ENCODE data around the gene LRRC72. TPM values are rescaled to one million over a fixed set of nuclear protein-coding genes. Genes with fewer than 3 reads are reported as not detected.

Gene LRRC72
- total RNA-seq, 2 donors from 2014 or later, result not detected

- H3K9me3 ChIP-seq (ENCODE audit: control insufficient read depth, low read length), result no peaks in the 10 kb centered on the region
- H3K9ac ChIP-seq (ENCODE audit: extremely low read depth, low read length, poor library complexity, severe bottlenecking), result no peak overlapping the region
- no peak for DNase-seq
- H3K27me3 ChIP-seq (ENCODE audit: control insufficient read depth, insufficient read depth, low read length, poor library complexity, severe bottlenecking), result no peaks in the 10 kb centered on the region
- H3K36me3 ChIP-seq (ENCODE audit: control insufficient read depth, insufficient read depth, low read length), result peaks cover 37% of the 10 kb centered on the region
- H3K27me3 Mint-ChIP-seq (ENCODE audit: insufficient read depth), result no peaks in the 10 kb centered on the region
- H3K27ac ChIP-seq (ENCODE audit: low read depth, low read length), result no peak overlapping the region
- peaks cover 11% of the 10 kb centered on the region for H3K4me1 Mint-ChIP-seq
- H3K9me3 Mint-ChIP-seq, result no peaks in the 10 kb centered on the region
- H3K4me3 ChIP-seq (ENCODE audit: low read length), result no peak overlapping the region
- H3K36me3 Mint-ChIP-seq (ENCODE audit: low read depth), result peaks cover 31% of the 10 kb centered on the region
- H3K27ac Mint-ChIP-seq, result no peak overlapping the region
- H3K4me3 Mint-ChIP-seq, result no peak overlapping the region
- WGBS, 2 experiments (ENCODE audit: insufficient coverage in 1 of 2, insufficient read length in 1 of 2), result 100% methylated on average over 1 of the region's 2 CpGs; no CpG with 5 or more reads in 1 of the 2 experiments
- no peak for TF ChIP-seq CTCF (conservative IDR thresholded peaks at IDR 0.05)
- H3K4me1 ChIP-seq (ENCODE audit: control insufficient read depth, insufficient read depth, low read length), result no peaks in the 10 kb centered on the region
These were observed 100.6 kb downstream of the LRRC72 start for GRCh38 chr7:16627236-16627635.

GRCh38 chr7:16630654-16631053, 104.0 kb downstream of the LRRC72 start:
- Mint-ChIP-seq H3K27me3 (ENCODE audit: insufficient read depth) (no peaks in the 10 kb centered on the region), H3K27ac (no peak overlapping the region), H3K36me3 (ENCODE audit: low read depth) (peaks cover 23% of the 10 kb centered on the region), H3K4me3 (no peak overlapping the region), H3K4me1 (peaks cover 21% of the 10 kb centered on the region), H3K9me3 (no peaks in the 10 kb centered on the region)
- Histone ChIP-seq H3K36me3 (ENCODE audit: control insufficient read depth, insufficient read depth, low read length) (peaks cover 29% of the 10 kb centered on the region), H3K9ac (ENCODE audit: extremely low read depth, low read length, poor library complexity, severe bottlenecking) (no peak overlapping the region), H3K27me3 (ENCODE audit: control insufficient read depth, insufficient read depth, low read length, poor library complexity, severe bottlenecking) (no peaks in the 10 kb centered on the region), H3K4me3 (ENCODE audit: low read length) (no peak overlapping the region), H3K9me3 (ENCODE audit: control insufficient read depth, low read length) (no peaks in the 10 kb centered on the region), H3K4me1 (ENCODE audit: control insufficient read depth, insufficient read depth, low read length) (no peaks in the 10 kb centered on the region), H3K27ac (ENCODE audit: low read depth, low read length) (no peak overlapping the region)
- WGBS, 2 experiments (ENCODE audit: insufficient coverage in 1 of 2, insufficient read length in 1 of 2), result 17 to 41% methylated on average over 1 of the region's 1 CpG
- DNase-seq, result no peak
- no peak for TF ChIP-seq CTCF (conservative IDR thresholded peaks at IDR 0.05)

Other genes with a start within 250 kb of the LRRC72 start
- 1 to 10 TPM; 3.7 to 5.4 TPM for gene CRPPA, start 105.3 kb upstream of the LRRC72 start, total RNA-seq
- gene SOSTDC1, start 61.1 kb upstream of the LRRC72 start, total RNA-seq, result under 1 TPM; 0.13 to 0.29 TPM
- 10 to 100 TPM; 37.7 to 73.4 TPM for gene ANKMY2, start 118.9 kb downstream of the LRRC72 start, total RNA-seq
- 10 to 100 TPM; 75.1 to 87.7 TPM for gene BZW2, start 119.4 kb downstream of the LRRC72 start, total RNA-seq
- gene TSPAN13, start 226.9 kb downstream of the LRRC72 start, total RNA-seq, result 10 to 100 TPM; 34.9 to 51.2 TPM